Measurements from ENCODE around the gene TRPV3. TPM values are rescaled to one million over a fixed set of nuclear protein-coding genes. Genes with fewer than 3 reads are reported as not detected.
"Not testable (repeated sequence)": the region's sequence is repeated elsewhere in the genome, so short reads cannot be mapped to it uniquely, and the experiment has no call there.

Gene TRPV3
- total and polyA plus RNA-seq, 2 of the 13 experiments (the other 11 are each of a cell fraction or from before 2014, with no cell fraction given): 0.90 to 1.0 TPM

- Histone ChIP-seq H3K79me2 (ENCODE audit: insufficient read depth, low read length) (no peaks in the 10 kb centered on the region), H2AFZ (ENCODE audit: low read length) (no peak overlapping the region), H3K4me3 (replicated peaks in 1 of 3; ENCODE audit: insufficient read depth in 1 of 3, low read depth in 2 of 3, low read length in 3 of 3) (no peak overlapping the region), H3K27ac (ENCODE audit: extremely low read length, insufficient read depth, low read length) (no peak overlapping the region), H3K4me2 (ENCODE audit: low read depth, low read length) (no peak overlapping the region), H3K4me1 (ENCODE audit: insufficient read depth, low read length) (peaks cover 3% of the 10 kb centered on the region), H3K9me3 (ENCODE audit: low read length) (no peaks in the 10 kb centered on the region), H3K36me3 (replicated peaks in 1 of 2; ENCODE audit: control insufficient read depth in 1 of 2, insufficient read depth in 2 of 2, low read length in 2 of 2) (no peaks in the 10 kb centered on the region), H4K20me1 (ENCODE audit: insufficient read depth, low read length) (no peaks in the 10 kb centered on the region), H3K27me3 (ENCODE audit: control insufficient read depth in 1 of 2, insufficient read depth in 2 of 2, low read length in 2 of 2) (no peaks in the 10 kb centered on the region), H3K9ac (ENCODE audit: insufficient read depth, low read depth, low read length) (no peak overlapping the region)
- in situ Hi-C loops (cut with HindIII; ENCODE audit: extremely low pct_ligation_motif_present, low pct_unique_long_range_greater_than_20kb) (no loop called here), intact Hi-C loops (cut with micrococcal nuclease; ENCODE audit: unreplicated experiment) (no loop called here)
- ChIA-PET CTCF (ENCODE audit: low intra/inter-chr PET ratio, low total read pairs) (no interaction called here), POLR2A (no interaction called here)
- no peak for ATAC-seq
- DNase-seq (ENCODE audit: low spot score): no peak
- no peak for TF ChIP-seq ELF4 (CRISPR knock-in tag; IDR thresholded peaks at IDR 0.05; ENCODE audit: borderline replicate concordance)
- TF ChIP-seq HIVEP1 (CRISPR knock-in tag; IDR thresholded peaks at IDR 0.05): no peak
- TF ChIP-seq FOXJ3 (CRISPR knock-in tag; IDR thresholded peaks at IDR 0.05; ENCODE audit: borderline replicate concordance): no peak
- FAIRE-seq: no peak
- no TSS peak for BruUV-seq (replicated peaks)
- WGBS (ENCODE audit: low lambda C conversion rate): 87% methylated on average over 12 of the region's 13 CpGs
These were observed 33.6 kb downstream of the TRPV3 start for GRCh38 chr17:3524024-3524423.

- H3K9me3 ChIP-seq (ENCODE audit: low read length); H3K27ac ChIP-seq (ENCODE audit: extremely low read length, insufficient read depth, low read length); H3K9ac ChIP-seq (ENCODE audit: insufficient read depth, low read depth, low read length); H3K4me1 ChIP-seq (ENCODE audit: insufficient read depth, low read length); FAIRE-seq; H3K27me3 ChIP-seq (ENCODE audit: control insufficient read depth in 1 of 2, insufficient read depth in 2 of 2, low read length in 2 of 2); intact Hi-C loops (cut with micrococcal nuclease; ENCODE audit: unreplicated experiment); H2AFZ ChIP-seq (ENCODE audit: low read length); CTCF ChIA-PET (ENCODE audit: low intra/inter-chr PET ratio, low total read pairs); BruUV-seq (replicated peaks); POLR2A ChIA-PET; H3K79me2 ChIP-seq (ENCODE audit: insufficient read depth, low read length); H4K20me1 ChIP-seq (ENCODE audit: insufficient read depth, low read length); in situ Hi-C loops (cut with HindIII; ENCODE audit: extremely low pct_ligation_motif_present, low pct_unique_long_range_greater_than_20kb); DNase-seq (ENCODE audit: low spot score); ATAC-seq; H3K4me3 ChIP-seq (replicated peaks in 1 of 3; ENCODE audit: insufficient read depth in 1 of 3, low read depth in 2 of 3, low read length in 3 of 3); H3K36me3 ChIP-seq (replicated peaks in 1 of 2; ENCODE audit: control insufficient read depth in 1 of 2, insufficient read depth in 2 of 2, low read length in 2 of 2); H3K4me2 ChIP-seq (ENCODE audit: low read depth, low read length): not testable (repeated sequence)
- WGBS (ENCODE audit: low lambda C conversion rate): 15% methylated on average over 4 of the region's 4 CpGs
These were observed 38.1 kb downstream of the TRPV3 start for GRCh38 chr17:3519472-3519871.
